ENCODE data around the gene ASB18.

The ASB18 gene

DNA sequence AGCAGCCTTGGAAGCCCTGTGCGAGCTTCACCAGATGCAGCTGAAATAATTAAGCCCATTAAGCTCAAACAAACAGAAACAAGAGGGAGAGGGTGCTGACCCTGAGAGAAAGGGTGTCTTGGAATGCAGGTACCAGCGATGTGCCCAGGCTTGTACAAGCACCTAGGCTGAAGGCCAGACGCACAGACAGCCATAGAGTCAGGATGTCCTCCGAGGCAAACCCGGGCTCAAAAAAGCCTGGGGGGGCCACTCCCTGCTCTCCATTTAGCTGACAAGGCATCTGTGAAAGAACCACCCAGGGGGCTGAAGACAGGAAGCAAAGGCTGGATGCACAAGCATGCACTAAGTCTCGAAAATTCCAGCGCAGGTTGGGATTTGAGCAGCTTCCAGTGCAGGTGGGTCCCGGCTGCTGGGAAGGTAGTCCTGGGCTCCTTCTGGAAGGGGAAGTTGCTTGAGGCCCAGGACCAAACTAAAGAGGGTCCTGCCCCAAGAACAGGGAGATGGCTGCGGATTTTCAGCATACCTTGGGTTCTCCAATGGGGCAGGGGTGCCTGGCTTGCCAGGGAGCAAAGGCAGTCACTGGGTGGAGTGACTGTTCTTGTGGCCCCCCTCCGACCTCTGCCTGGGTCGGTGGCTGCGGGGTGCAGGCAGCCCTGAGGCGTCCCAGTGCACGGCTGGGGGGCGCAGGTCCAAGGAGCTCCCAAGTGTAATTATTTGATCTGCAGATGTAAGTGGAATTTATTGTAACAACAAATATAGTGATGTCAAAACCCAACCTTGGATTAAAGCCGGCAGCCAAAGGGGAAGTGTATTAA is 102.0 kb downstream of the ASB18 start:
- no peak for DNase-seq

DNA sequence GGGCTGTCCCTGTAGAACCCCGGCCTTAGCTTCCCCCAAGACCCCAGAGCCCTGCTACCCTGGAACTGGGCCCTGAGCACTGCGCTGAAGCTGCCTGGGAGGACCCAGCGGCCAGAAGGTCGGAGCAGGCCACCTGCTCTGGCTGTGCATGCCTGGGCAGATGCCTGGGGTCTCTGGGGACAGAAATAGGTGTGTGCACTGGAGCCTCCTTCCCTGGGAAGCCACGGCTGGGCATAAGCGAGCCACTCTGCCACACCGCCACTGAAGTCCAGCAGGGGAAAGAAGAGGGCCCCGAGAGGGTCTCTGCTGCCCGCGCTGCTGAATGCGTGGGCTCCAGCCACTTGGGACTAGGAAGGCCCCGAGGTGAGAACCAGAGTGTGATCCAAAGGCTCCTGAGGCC is 102.7 kb downstream of the ASB18 start:
- DNase-seq: no peak

DNA sequence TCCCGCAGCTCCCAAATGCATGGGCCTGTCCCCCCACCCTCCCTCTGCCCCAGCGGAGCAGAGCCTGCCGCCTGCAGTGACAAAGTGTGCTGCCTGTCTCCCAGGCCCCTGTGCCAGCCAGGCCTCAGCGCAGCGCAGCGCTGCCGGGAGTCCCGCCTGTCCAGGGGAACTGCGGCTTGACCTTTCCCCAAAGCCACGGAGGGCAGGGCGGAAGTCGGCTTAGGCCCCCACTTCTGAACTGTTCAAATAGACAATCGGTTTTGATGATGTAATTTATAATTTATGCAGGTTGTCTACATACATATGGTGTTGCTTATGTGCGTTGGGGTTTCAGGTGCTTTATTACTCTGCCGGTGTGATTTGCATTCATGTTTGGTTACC is 103.1 kb downstream of the ASB18 start:
- DNase-seq: no peak

- DNase-seq: no peak
Measured at GRCh38 chr2:236160366-236161081, 103.7 kb downstream of the ASB18 start.

DNA sequence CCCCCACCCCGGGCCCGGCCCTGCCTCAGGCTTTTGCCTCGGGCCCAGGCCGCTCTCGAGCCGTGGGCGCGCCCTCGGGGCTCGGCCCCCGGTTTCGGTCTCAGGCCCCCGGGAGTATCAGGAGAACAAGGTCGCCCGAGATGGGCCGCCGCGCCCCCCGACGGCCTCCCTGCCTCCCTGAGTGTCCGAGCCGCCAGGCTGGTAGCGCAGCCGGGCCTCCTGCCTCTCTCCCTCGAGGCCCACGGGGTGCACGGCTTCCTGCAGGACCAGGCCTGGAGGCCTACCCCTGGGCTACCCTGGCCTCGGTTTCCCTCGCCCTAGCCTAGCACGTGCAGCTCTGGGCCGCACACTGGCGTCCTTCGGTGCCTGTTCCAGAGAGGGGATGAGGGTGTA is 104.4 kb downstream of the ASB18 start:
- no peak for DNase-seq

DNA sequence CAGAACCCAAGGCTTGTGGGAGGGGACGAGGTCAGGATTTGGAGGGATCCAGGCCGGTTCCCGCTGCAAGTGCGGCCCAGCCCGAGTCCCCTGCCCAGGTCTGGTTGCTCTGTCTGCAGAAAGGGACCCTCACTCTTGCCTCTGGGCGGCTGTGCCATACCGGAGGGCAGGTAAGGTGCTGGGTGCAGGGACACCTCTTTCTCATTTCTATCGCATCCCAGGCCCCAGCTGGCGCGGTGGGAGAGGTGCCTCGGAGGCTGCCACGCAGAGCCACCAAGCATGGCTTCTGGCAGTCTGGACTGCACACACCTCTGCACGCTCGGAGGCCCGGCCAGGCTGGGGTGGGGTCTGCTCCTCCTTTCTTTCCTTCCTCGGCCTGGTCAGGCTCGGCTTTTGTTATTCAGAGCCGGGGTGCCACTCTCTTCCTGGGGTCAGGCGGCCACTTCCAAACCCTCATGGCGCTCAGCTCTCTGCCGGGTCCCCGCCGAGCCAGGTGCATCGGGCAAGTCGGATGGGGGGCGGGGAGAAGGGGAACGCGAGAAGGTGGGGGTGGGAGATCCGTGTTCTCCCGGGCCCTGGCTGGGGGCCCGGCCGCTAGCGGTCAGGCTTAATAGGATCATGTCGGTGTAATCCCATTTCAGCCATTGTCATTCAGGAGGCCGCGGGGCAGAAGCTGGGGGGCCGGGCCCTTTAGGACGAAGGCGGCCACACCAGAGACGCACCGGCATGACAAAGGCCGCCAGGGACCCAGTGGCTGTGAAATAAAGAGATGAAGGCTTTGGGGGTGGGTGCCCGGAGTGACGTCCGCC is 105.0 kb downstream of the ASB18 start:
- DNase-seq: no peak

GRCh38 chr2:236157815-236158498 is 106.2 kb downstream of the ASB18 start:
- no peak for DNase-seq

GRCh38 chr2:236157366-236157765 is 106.8 kb downstream of the ASB18 start:
- DNase-seq: no peak

DNA sequence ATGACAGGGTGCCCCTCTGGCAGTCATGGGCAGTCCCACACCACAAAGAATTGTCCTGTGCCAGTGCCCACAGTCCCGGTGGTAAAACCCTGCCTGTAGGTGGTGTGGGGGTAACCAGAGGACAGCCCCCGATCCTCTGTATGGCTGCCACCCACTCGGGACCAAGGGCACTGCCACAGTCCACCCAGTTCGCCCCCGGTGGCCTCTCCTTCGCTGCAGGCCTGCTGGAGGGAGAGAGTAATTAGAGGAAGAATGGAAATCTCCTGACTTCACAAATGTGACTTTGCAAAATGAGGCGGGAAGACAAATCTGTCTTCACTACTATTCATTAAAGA is 107.4 kb downstream of the ASB18 start:
- no peak for DNase-seq

- no peak for DNase-seq
Measured at GRCh38 chr2:236156095-236156859, 107.9 kb downstream of the ASB18 start.

GRCh38 chr2:236155406-236155805 is 108.8 kb downstream of the ASB18 start:
- DNase-seq: no peak

DNA sequence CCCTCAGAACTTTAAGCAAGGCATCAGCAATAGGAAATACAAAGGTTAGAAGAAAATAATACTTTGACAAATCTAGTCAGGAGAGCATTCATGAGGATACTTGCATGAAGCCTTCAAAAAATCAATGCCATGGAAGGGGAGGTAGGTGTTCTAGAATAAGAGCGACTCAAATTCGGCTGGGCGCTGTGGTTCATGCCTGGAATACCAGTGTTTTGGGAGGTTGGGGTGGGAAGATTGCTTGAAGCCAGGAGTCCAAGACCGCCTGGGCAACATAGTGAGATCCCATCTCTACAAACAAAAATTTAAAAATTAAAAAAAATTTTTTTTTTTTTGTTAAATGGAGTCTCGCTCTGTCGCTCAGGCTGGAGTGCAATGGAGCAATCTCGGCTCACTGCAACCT is 117.8 kb downstream of the ASB18 start:
- DNase-seq: no peak

DNA sequence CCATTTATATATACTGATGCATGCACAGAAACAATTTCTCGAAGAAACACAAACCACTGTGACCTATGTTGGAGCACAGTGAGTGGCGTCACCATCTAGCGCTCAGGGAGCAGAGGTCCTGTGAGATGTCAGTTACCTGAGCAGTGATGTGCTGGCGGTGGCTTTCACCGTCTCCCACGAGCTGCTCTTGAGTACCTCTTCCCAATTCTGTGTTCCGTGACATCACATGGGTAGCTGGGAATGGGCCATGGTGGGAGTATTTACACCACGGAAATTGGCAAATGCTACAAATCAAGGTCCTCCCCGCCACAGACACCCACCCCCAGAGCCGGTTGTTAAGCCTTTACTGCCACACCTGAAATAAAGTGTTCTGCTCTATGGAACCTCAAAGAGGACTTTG is 120.4 kb downstream of the ASB18 start:
- DNase-seq: no peak
